ENCODE data around the gene HAUS3.

Gene HAUS3

GRCh38 chr4:2262145-2262943 is 20.4 kb upstream of the HAUS3 start:
- peak; percentile 99 for DNase-seq (ENCODE audit: low read depth)

- no peak for DNase-seq (ENCODE audit: low read depth)
Measured at GRCh38 chr4:2261853-2262144, 19.9 kb upstream of the HAUS3 start, which contains the start of gene MXD4. Gene MXD4 (minus strand): TSS chr4:2262109. CDS start chr4:2261980, 129 bp downstream.

- DNase-seq (ENCODE audit: low read depth), result no peak
Measured at GRCh38 chr4:2261110-2261852, 19.4 kb upstream of the HAUS3 start.

GRCh38 chr4:2260344-2261109 is 18.6 kb upstream of the HAUS3 start:
- no peak for DNase-seq (ENCODE audit: low read depth)

- no peak for DNase-seq (ENCODE audit: low read depth)
Measured at GRCh38 chr4:2259541-2260343, 17.8 kb upstream of the HAUS3 start.

GRCh38 chr4:2259036-2259540 is 17.2 kb upstream of the HAUS3 start:
- no peak for DNase-seq (ENCODE audit: low read depth)

GRCh38 chr4:2258091-2259035 is 16.4 kb upstream of the HAUS3 start:
- no peak for DNase-seq (ENCODE audit: low read depth)

GRCh38 chr4:2257361-2258081 is 15.6 kb upstream of the HAUS3 start:
- DNase-seq (ENCODE audit: low read depth), result no peak

- no peak for DNase-seq (ENCODE audit: low read depth)
Measured at GRCh38 chr4:2256781-2257191, 14.9 kb upstream of the HAUS3 start.

GRCh38 chr4:2256156-2256731 is 14.3 kb upstream of the HAUS3 start:
- DNase-seq (ENCODE audit: low read depth), result no peak

GRCh38 chr4:2255501-2256155 is 13.7 kb upstream of the HAUS3 start:
- no peak for DNase-seq (ENCODE audit: low read depth)

- no peak for DNase-seq (ENCODE audit: low read depth)
Measured at GRCh38 chr4:2254665-2255500, 13.0 kb upstream of the HAUS3 start.

- DNase-seq (ENCODE audit: low read depth), result no peak
Measured at GRCh38 chr4:2253160-2254084, 11.5 kb upstream of the HAUS3 start.

- no peak for DNase-seq (ENCODE audit: low read depth)
Measured at GRCh38 chr4:2252530-2253091, 10.7 kb upstream of the HAUS3 start.

GRCh38 chr4:2251795-2252529 is 10.0 kb upstream of the HAUS3 start:
- DNase-seq (ENCODE audit: low read depth), result no peak
